ENCODE results near the gene INTS11. TPM values are rescaled to one million over a fixed set of nuclear protein-coding genes. Genes with fewer than 3 reads are reported as not detected.

INTS11 gene
- total RNA-seq, 1 donor from 2014 or later: 84.8 TPM

GRCh38 chr1:1335283-1335682, 10.8 kb upstream of the INTS11 start:
- FAIRE-seq: no peak
- no peaks in the 10 kb centered on the region for H3K27me3 Mint-ChIP-seq (ENCODE audit: low read depth, unreplicated experiment)
- Histone ChIP-seq H3K4me2 (ENCODE audit: low read length) (no peak overlapping the region), H2AFZ (ENCODE audit: low read depth, low read length) (no peak overlapping the region), H3K27me3 (ENCODE audit: insufficient read depth, low read length) (no peaks in the 10 kb centered on the region), H3K4me3 (ENCODE audit: insufficient read depth, low read depth, low read length) (no peak overlapping the region), H3K79me2 (ENCODE audit: insufficient read depth, low read length) (no peaks in the 10 kb centered on the region), H3K4me1 (ENCODE audit: insufficient read depth, low read length) (no peaks in the 10 kb centered on the region), H3K9me3 (ENCODE audit: insufficient read depth, low read depth, low read length) (no peaks in the 10 kb centered on the region), H3K9ac (ENCODE audit: low read length) (no peak overlapping the region), H3K36me3 (ENCODE audit: insufficient read depth, low read length) (no peaks in the 10 kb centered on the region), H4K20me1 (ENCODE audit: insufficient read depth, low read length) (peaks cover 15% of the 10 kb centered on the region), H3K27ac (ENCODE audit: low read depth, low read length) (no peak overlapping the region)
- no peaks in the 10 kb centered on the region for H3K4me1 Mint-ChIP-seq (ENCODE audit: low read depth, unreplicated experiment)
- DNase-seq (ENCODE audit: low read depth): no peak
- H3K36me3 Mint-ChIP-seq (ENCODE audit: low read depth, unreplicated experiment): no peaks in the 10 kb centered on the region
- no peak overlapping the region for H3K4me3 Mint-ChIP-seq (ENCODE audit: unreplicated experiment)
- no peaks in the 10 kb centered on the region for H3K9me3 Mint-ChIP-seq (ENCODE audit: unreplicated experiment)
- TF ChIP-seq EZH2 (IDR thresholded peaks at IDR 0.05; ENCODE audit: insufficient read depth, low read length) (no peak), CTCF (IDR thresholded peaks at IDR 0.05; ENCODE audit: insufficient read depth, low read depth, low read length) (no peak)
- no peak overlapping the region for H3K27ac Mint-ChIP-seq (ENCODE audit: unreplicated experiment)

- no peak for TF ChIP-seq EZH2 (IDR thresholded peaks at IDR 0.05; ENCODE audit: insufficient read depth, low read length)
- TF ChIP-seq CTCF (IDR thresholded peaks at IDR 0.05; ENCODE audit: insufficient read depth, low read depth, low read length): no peak
- Histone ChIP-seq H3K9ac (ENCODE audit: low read length) (no peak overlapping the region), H3K4me3 (ENCODE audit: insufficient read depth, low read depth, low read length) (no peak overlapping the region), H2AFZ (ENCODE audit: low read depth, low read length) (no peak overlapping the region), H3K79me2 (ENCODE audit: insufficient read depth, low read length) (no peaks in the 10 kb centered on the region), H3K27me3 (ENCODE audit: insufficient read depth, low read length) (no peaks in the 10 kb centered on the region), H3K27ac (ENCODE audit: low read depth, low read length) (no peak overlapping the region), H3K4me2 (ENCODE audit: low read length) (no peak overlapping the region), H4K20me1 (ENCODE audit: insufficient read depth, low read length) (peaks cover 17% of the 10 kb centered on the region), H3K36me3 (ENCODE audit: insufficient read depth, low read length) (no peaks in the 10 kb centered on the region), H3K9me3 (ENCODE audit: insufficient read depth, low read depth, low read length) (no peaks in the 10 kb centered on the region), H3K4me1 (ENCODE audit: insufficient read depth, low read length) (no peaks in the 10 kb centered on the region)
- no peak for DNase-seq (ENCODE audit: low read depth)
- no peaks in the 10 kb centered on the region for H3K9me3 Mint-ChIP-seq (ENCODE audit: unreplicated experiment)
- no peaks in the 10 kb centered on the region for H3K4me1 Mint-ChIP-seq (ENCODE audit: low read depth, unreplicated experiment)
- no peak for FAIRE-seq
- no peak overlapping the region for H3K4me3 Mint-ChIP-seq (ENCODE audit: unreplicated experiment)
- H3K27me3 Mint-ChIP-seq (ENCODE audit: low read depth, unreplicated experiment): no peaks in the 10 kb centered on the region
- H3K27ac Mint-ChIP-seq (ENCODE audit: unreplicated experiment): no peak overlapping the region
- H3K36me3 Mint-ChIP-seq (ENCODE audit: low read depth, unreplicated experiment): no peaks in the 10 kb centered on the region
These were observed 10.4 kb upstream of the INTS11 start for GRCh38 chr1:1334835-1335234.

- peaks cover 28% of the 10 kb centered on the region for H4K20me1 ChIP-seq (ENCODE audit: insufficient read depth, low read length)
- no peaks in the 10 kb centered on the region for H3K27me3 ChIP-seq (ENCODE audit: insufficient read depth, low read length)
- H2AFZ ChIP-seq (ENCODE audit: low read depth, low read length): no peak overlapping the region
- DNase-seq (ENCODE audit: low read depth) (no peak), FAIRE-seq (no peak)
- H3K9ac ChIP-seq (ENCODE audit: low read length): no peak overlapping the region
- H3K27ac Mint-ChIP-seq (ENCODE audit: unreplicated experiment): no peak overlapping the region
- no peaks in the 10 kb centered on the region for H3K36me3 ChIP-seq (ENCODE audit: insufficient read depth, low read length)
- H3K4me3 ChIP-seq (ENCODE audit: insufficient read depth, low read depth, low read length): no peak overlapping the region
- TF ChIP-seq CTCF (IDR thresholded peaks at IDR 0.05; ENCODE audit: insufficient read depth, low read depth, low read length) (no peak), EZH2 (IDR thresholded peaks at IDR 0.05; ENCODE audit: insufficient read depth, low read length) (no peak)
- no peaks in the 10 kb centered on the region for H3K9me3 Mint-ChIP-seq (ENCODE audit: unreplicated experiment)
- H3K4me2 ChIP-seq (ENCODE audit: low read length): no peak overlapping the region
- no peaks in the 10 kb centered on the region for H3K79me2 ChIP-seq (ENCODE audit: insufficient read depth, low read length)
- H3K9me3 ChIP-seq (ENCODE audit: insufficient read depth, low read depth, low read length): no peaks in the 10 kb centered on the region
- H3K4me3 Mint-ChIP-seq (ENCODE audit: unreplicated experiment): no peak overlapping the region
- H3K36me3 Mint-ChIP-seq (ENCODE audit: low read depth, unreplicated experiment): no peaks in the 10 kb centered on the region
- no peaks in the 10 kb centered on the region for H3K4me1 ChIP-seq (ENCODE audit: insufficient read depth, low read length)
- H3K27me3 Mint-ChIP-seq (ENCODE audit: low read depth, unreplicated experiment): no peaks in the 10 kb centered on the region
- H3K27ac ChIP-seq (ENCODE audit: low read depth, low read length): no peak overlapping the region
- no peaks in the 10 kb centered on the region for H3K4me1 Mint-ChIP-seq (ENCODE audit: low read depth, unreplicated experiment)
These were observed 9.2 kb upstream of the INTS11 start for GRCh38 chr1:1333551-1334241.

Measured in astrocyte (in vitro differentiated cells and primary cell).